Sigmoid colon (tissue), 7 donors: Measurements from ENCODE around the gene NFIC. TPM values are rescaled to one million over a fixed set of nuclear protein-coding genes. Genes with fewer than 3 reads are reported as not detected.

Experiments used
- DNase-seq: peaks from one replicate; pipeline ENCODE4 v3.0.0-alpha.2; 2019
- H3K27ac ChIP-seq, 4 donors: fragments of 200-600 bp; sonication (generic); one replicate each; pipeline ENCODE4 v1.5.1; 2016 to 2019; ENCODE audit warnings: mild to moderate bottlenecking in 1 of 4
- H3K27me3 ChIP-seq, 3 donors: fragments of 200-600 bp; sonication (generic); one replicate each; pipeline ENCODE4 v1.5.1; 2019; ENCODE audit warnings: mild to moderate bottlenecking in 1 of 3
- H3K36me3 ChIP-seq, 4 donors: fragments of 200-600 bp; sonication (generic); one replicate each; pipeline ENCODE4 v1.5.1; 2016 to 2019
- H3K4me1 ChIP-seq, 4 donors: fragments of 200-600 bp; sonication (generic); one replicate each; pipeline ENCODE4 v1.5.1; 2017 to 2019
- H3K4me3 ChIP-seq, 4 donors: fragments of 200-600 bp; sonication (generic); one replicate each; pipeline ENCODE4 v1.5.1; 2017 to 2019; ENCODE audit warnings: mild to moderate bottlenecking in 2 of 4, moderate library complexity in 1 of 4
- H3K9me3 ChIP-seq, 4 donors: fragments of 200-600 bp in 3 of 4; sonication (generic) in 3 of 4; one replicate each; pipeline versions ENCODE4 v1.5.1 to v1.6.1; 2013 to 2019
- EP300 ChIP-seq, 4 donors: sonication (generic); formaldehyde crosslinking; IDR thresholded peaks; one replicate each; pipeline ENCODE4 v1.6.1; 2017; ENCODE audit warnings: antibody characterized with exemption in 4 of 4
- POLR2A ChIP-seq, 2 donors: fragments of 450-650 bp; IDR thresholded peaks; one replicate each; pipeline ENCODE4 v1.6.1; 2016; ENCODE audit warnings: antibody characterized with exemption in 2 of 2, mild to moderate bottlenecking in 2 of 2, moderate library complexity in 2 of 2
- POLR2AphosphoS5 ChIP-seq, 4 donors: sonication (generic); formaldehyde crosslinking; IDR thresholded peaks; one replicate each; pipeline ENCODE4 v1.6.1; 2017; ENCODE audit warnings: antibody characterized with exemption in 4 of 4
- WGBS, 2 donors: extraction: QIAGEN DNeasy Blood & Tissue Kit; methylation state at CpG; one replicate each; pipeline ENCODE4 v1.1.7; 2013; 5-methylcytosine and 5-hydroxymethylcytosine counted together
- intact Hi-C: fragments of 100-400 bp; cut with DNase I; formaldehyde crosslinking; loops from one replicate; pipeline ENCODE4 v1.15.1; 2023
- polyA plus RNA-seq, 3 donors: library from polyadenylated mRNA; stranded (reverse); fragments of 200-250 nt; gene quantifications; one replicate each; pipeline ENCODE4 v1.2.3, GENCODE V29; 2013
- total RNA-seq, 4 donors: library from RNA; depleted of rRNA; stranded (reverse); fragments of >200 nt; gene quantifications; one replicate each; pipeline ENCODE4 v1.1.0, GENCODE V29; 2016
- TF ChIP-seq, protein P1 (sequence below), 4 experiments: fragments of 450-650 bp in 3 of 4; fragments of 200-600 bp in 1 of 4; IDR thresholded peaks; one replicate each; pipeline ENCODE4 v1.5.1; 2016 to 2019; ENCODE audit warnings: antibody characterized with exemption in 4 of 4, mild to moderate bottlenecking in 3 of 4, moderate library complexity in 2 of 4
- donor health status: healthy with polysubstance abuse.
- donor health status: Bipolar disorder and iron deficiency.
- donor health status: healthy.

The NFIC gene
- total and polyA plus RNA-seq, 7 donors, result 9.0 to 114 (median 63.2) TPM

- Histone ChIP-seq H3K36me3 (no peaks in the 10 kb centered on the region), H3K27ac (no peak overlapping the region), H3K4me1 (peaks cover 0 to 23% (median 20%) of the 10 kb centered on the region in 4 donors), H3K9me3 (no peaks in the 10 kb centered on the region), H3K4me3 (no peak overlapping the region), H3K27me3 (peaks cover 0 to 10% (median 7%) of the 10 kb centered on the region in 3 donors)
- no peak for TF ChIP-seq EP300 (IDR thresholded peaks at IDR 0.05)
- TF ChIP-seq, protein P1, sequence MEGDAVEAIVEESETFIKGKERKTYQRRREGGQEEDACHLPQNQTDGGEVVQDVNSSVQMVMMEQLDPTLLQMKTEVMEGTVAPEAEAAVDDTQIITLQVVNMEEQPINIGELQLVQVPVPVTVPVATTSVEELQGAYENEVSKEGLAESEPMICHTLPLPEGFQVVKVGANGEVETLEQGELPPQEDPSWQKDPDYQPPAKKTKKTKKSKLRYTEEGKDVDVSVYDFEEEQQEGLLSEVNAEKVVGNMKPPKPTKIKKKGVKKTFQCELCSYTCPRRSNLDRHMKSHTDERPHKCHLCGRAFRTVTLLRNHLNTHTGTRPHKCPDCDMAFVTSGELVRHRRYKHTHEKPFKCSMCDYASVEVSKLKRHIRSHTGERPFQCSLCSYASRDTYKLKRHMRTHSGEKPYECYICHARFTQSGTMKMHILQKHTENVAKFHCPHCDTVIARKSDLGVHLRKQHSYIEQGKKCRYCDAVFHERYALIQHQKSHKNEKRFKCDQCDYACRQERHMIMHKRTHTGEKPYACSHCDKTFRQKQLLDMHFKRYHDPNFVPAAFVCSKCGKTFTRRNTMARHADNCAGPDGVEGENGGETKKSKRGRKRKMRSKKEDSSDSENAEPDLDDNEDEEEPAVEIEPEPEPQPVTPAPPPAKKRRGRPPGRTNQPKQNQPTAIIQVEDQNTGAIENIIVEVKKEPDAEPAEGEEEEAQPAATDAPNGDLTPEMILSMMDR (IDR thresholded peaks at IDR 0.05), result no peak
- DNase-seq, result no peak
- intact Hi-C loops, result no loop called here
- WGBS, 2 donors, result 17 to 69% methylated on average over 8 of the region's 8 CpGs
These were observed 107.6 kb downstream of the NFIC start for GRCh38 chr19:3474010-3474409.

DNA sequence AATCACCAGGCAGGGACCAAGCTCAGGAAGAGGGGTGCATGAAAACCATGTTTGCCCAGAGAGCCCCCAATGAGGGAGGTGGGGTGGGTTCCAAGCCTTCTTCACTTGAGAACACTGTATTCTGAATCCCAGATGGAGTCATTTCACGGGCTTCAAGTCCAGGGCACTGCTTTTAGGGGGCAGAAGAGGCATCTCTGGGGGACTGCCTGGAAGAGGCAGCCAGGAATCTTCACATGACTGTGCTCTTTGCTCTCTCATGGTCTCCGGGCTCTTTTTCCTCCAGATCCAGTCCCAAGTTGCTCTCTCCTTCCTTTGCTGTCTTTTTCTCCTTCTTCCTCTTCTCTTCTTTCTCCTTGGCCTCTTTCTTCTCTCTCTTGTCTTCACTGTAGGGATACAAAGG is 108.2 kb downstream of the NFIC start:
- 77 to 85% methylated on average over 2 of the region's 2 CpGs for WGBS, 2 donors

DNA sequence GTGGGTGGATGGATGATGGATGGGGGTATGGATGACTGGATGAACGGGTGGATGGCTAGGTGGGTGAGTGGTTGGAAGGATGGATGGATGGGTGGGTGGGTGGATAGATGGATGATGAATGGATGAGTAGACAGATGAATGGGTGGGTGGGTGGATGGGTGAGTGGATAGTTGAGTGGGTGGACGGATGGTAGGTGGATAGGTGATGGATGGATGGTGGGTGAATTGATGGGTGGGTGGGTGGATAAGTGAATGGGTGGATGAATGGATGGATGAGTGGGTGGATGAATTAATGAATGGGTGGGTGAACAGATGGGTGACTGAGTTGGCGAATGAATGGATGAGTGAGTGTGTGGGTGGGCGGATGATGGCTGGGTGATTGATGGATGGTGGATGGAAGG is 109.1 kb downstream of the NFIC start:
- Histone ChIP-seq H3K36me3 (no peaks in the 10 kb centered on the region), H3K27ac (no peak overlapping the region), H3K27me3 (peaks cover 6 to 23% (median 21%) of the 10 kb centered on the region in 3 donors), H3K9me3 (no peaks in the 10 kb centered on the region), H3K4me1 (peaks cover 0 to 14% (median 11%) of the 10 kb centered on the region in 4 donors), H3K4me3 (no peak overlapping the region)
- 91 to 95% methylated on average over 4 of the region's 4 CpGs for WGBS, 2 donors
- TF ChIP-seq POLR2AphosphoS5 (IDR thresholded peaks at IDR 0.05) (no peak), EP300 (IDR thresholded peaks at IDR 0.05) (no peak), POLR2A (IDR thresholded peaks at IDR 0.05) (no peak)
- TF ChIP-seq, protein P1 (IDR thresholded peaks at IDR 0.05), result no peak
- intact Hi-C loops, result no loop called here
- DNase-seq, result no peak

More for the DNA sequence above, 108.2 kb downstream of the NFIC start:
- no peak for DNase-seq
- Histone ChIP-seq H3K27me3 (peaks cover 0 to 15% (median 13%) of the 10 kb centered on the region in 3 donors), H3K9me3 (no peaks in the 10 kb centered on the region), H3K27ac (no peak overlapping the region), H3K36me3 (no peaks in the 10 kb centered on the region), H3K4me1 (peaks cover 0 to 17% (median 14%) of the 10 kb centered on the region in 4 donors), H3K4me3 (no peak overlapping the region)
- intact Hi-C loops, result no loop called here
- TF ChIP-seq, protein P1 (IDR thresholded peaks at IDR 0.05), result no peak
- no peak for TF ChIP-seq POLR2A (IDR thresholded peaks at IDR 0.05)
- no peak for TF ChIP-seq EP300 (IDR thresholded peaks at IDR 0.05)
- no peak for TF ChIP-seq POLR2AphosphoS5 (IDR thresholded peaks at IDR 0.05)

- no peaks in the 10 kb centered on the region for H3K9me3 ChIP-seq
- WGBS, 2 donors, result 85 to 91% methylated on average over 2 of the region's 2 CpGs
- DNase-seq, result no peak
- H3K27me3 ChIP-seq, result peaks cover 16 to 37% (median 34%) of the 10 kb centered on the region in 3 donors
- TF ChIP-seq EP300 (IDR thresholded peaks at IDR 0.05) (no peak), POLR2A (IDR thresholded peaks at IDR 0.05) (no peak), POLR2AphosphoS5 (IDR thresholded peaks at IDR 0.05) (no peak)
- TF ChIP-seq, protein P1 (IDR thresholded peaks at IDR 0.05), result no peak
- no peak overlapping the region for H3K27ac ChIP-seq
- no peak overlapping the region for H3K4me3 ChIP-seq
- H3K36me3 ChIP-seq, result no peaks in the 10 kb centered on the region
- intact Hi-C loops, result no loop called here
- H3K4me1 ChIP-seq, result peaks cover 0 to 12% (median 9%) of the 10 kb centered on the region in 4 donors
These were observed 110.4 kb downstream of the NFIC start for GRCh38 chr19:3476830-3477229.

- intact Hi-C loops, result no loop called here
- Histone ChIP-seq H3K27me3 (peaks cover 16 to 44% (median 39%) of the 10 kb centered on the region in 3 donors), H3K4me1 (peaks cover 0 to 5% (median 2%) of the 10 kb centered on the region in 4 donors), H3K9me3 (no peaks in the 10 kb centered on the region), H3K36me3 (no peaks in the 10 kb centered on the region), H3K4me3 (no peak overlapping the region), H3K27ac (no peak overlapping the region)
- TF ChIP-seq POLR2AphosphoS5 (IDR thresholded peaks at IDR 0.05) (no peak), EP300 (IDR thresholded peaks at IDR 0.05) (no peak), POLR2A (IDR thresholded peaks at IDR 0.05) (no peak)
- TF ChIP-seq, protein P1 (IDR thresholded peaks at IDR 0.05), result no peak
- DNase-seq, result no peak
These were observed 111.1 kb downstream of the NFIC start for GRCh38 chr19:3477506-3477905.
